Measurements from ENCODE around the gene ACTA2.

ACTA2 gene

GRCh38 chr10:88888810-88889445 lies 63.6 kb downstream of the ACTA2 start:
- TF ChIP-seq TAF1 (IDR thresholded peaks at IDR 0.05; ENCODE audit: borderline replicate concordance, insufficient read depth, low read length) (no peak), POLR2AphosphoS5 (IDR thresholded peaks at IDR 0.05; ENCODE audit: low read depth, low read length) (no peak), SIN3A (IDR thresholded peaks at IDR 0.05; ENCODE audit: borderline replicate concordance, insufficient read depth, low read length) (no peak), FOXP2 (optimal IDR thresholded peaks at IDR 0.05; ENCODE audit: borderline replicate concordance, extremely low read depth, extremely low read length, insufficient read depth) (no peak)
- TF ChIP-seq, protein P1, sequence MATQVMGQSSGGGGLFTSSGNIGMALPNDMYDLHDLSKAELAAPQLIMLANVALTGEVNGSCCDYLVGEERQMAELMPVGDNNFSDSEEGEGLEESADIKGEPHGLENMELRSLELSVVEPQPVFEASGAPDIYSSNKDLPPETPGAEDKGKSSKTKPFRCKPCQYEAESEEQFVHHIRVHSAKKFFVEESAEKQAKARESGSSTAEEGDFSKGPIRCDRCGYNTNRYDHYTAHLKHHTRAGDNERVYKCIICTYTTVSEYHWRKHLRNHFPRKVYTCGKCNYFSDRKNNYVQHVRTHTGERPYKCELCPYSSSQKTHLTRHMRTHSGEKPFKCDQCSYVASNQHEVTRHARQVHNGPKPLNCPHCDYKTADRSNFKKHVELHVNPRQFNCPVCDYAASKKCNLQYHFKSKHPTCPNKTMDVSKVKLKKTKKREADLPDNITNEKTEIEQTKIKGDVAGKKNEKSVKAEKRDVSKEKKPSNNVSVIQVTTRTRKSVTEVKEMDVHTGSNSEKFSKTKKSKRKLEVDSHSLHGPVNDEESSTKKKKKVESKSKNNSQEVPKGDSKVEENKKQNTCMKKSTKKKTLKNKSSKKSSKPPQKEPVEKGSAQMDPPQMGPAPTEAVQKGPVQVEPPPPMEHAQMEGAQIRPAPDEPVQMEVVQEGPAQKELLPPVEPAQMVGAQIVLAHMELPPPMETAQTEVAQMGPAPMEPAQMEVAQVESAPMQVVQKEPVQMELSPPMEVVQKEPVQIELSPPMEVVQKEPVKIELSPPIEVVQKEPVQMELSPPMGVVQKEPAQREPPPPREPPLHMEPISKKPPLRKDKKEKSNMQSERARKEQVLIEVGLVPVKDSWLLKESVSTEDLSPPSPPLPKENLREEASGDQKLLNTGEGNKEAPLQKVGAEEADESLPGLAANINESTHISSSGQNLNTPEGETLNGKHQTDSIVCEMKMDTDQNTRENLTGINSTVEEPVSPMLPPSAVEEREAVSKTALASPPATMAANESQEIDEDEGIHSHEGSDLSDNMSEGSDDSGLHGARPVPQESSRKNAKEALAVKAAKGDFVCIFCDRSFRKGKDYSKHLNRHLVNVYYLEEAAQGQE (IDR thresholded peaks at IDR 0.05; ENCODE audit: insufficient read depth in 1 of 2, low read depth in 2 of 2, low read length in 2 of 2), result no peak

- TF ChIP-seq FOXP2 (optimal IDR thresholded peaks at IDR 0.05; ENCODE audit: borderline replicate concordance, extremely low read depth, extremely low read length, insufficient read depth), result no peak
- TF ChIP-seq, protein P1 (IDR thresholded peaks at IDR 0.05; ENCODE audit: insufficient read depth in 1 of 2, low read depth in 2 of 2, low read length in 2 of 2), result no peak
- TF ChIP-seq POLR2AphosphoS5 (IDR thresholded peaks at IDR 0.05; ENCODE audit: low read depth, low read length), result no peak
- no peak for TF ChIP-seq TAF1 (IDR thresholded peaks at IDR 0.05; ENCODE audit: borderline replicate concordance, insufficient read depth, low read length)
- TF ChIP-seq SIN3A (IDR thresholded peaks at IDR 0.05; ENCODE audit: borderline replicate concordance, insufficient read depth, low read length), result no peak
Measured at GRCh38 chr10:88886557-88886956, 66.0 kb downstream of the ACTA2 start.

Data from PFSK-1 (cell line).